Heart right ventricle (tissue), 16 donors: ENCODE measurements around the gene ETFRF1. TPM values are rescaled to one million over a fixed set of nuclear protein-coding genes. Genes with fewer than 3 reads are reported as not detected.

ENCODE experiments used
- ATAC-seq, 8 donors: fragments of 200-7000 bp; cut with Tn5 transposase; one replicate each; pipeline ENCODE4 v1.9.1; 2020; ENCODE audit warnings: mild to moderate bottlenecking in 8 of 8, moderate library complexity in 8 of 8, moderate number of reproducible peaks in 1 of 8
- DNase-seq, 2 donors: peaks; one replicate each; pipeline ENCODE4 v3.0.0-alpha.2; 2020
- H3K27ac ChIP-seq, 10 donors: fragments of 200-600 bp; sonication (generic) in 2 of 10; one replicate each; pipeline versions ENCODE4 v1.5.0 to v1.8.0; 2020 to 2022; ENCODE audit warnings: mild to moderate bottlenecking in 3 of 10
- H3K27me3 ChIP-seq, 7 donors: fragments of 200-600 bp; one replicate each; pipeline ENCODE4 v1.8.0; 2021 to 2022; ENCODE audit warnings: mild to moderate bottlenecking in 2 of 7
- H3K36me3 ChIP-seq, 9 donors: fragments of 200-600 bp; sonication (generic) in 1 of 9; one replicate each; pipeline versions ENCODE4 v1.5.0 to v1.8.0; 2020 to 2022; ENCODE audit warnings: mild to moderate bottlenecking in 2 of 9
- H3K4me1 ChIP-seq, 9 donors: fragments of 200-600 bp; sonication (generic) in 1 of 9; one replicate each; pipeline versions ENCODE4 v1.5.0 to v1.8.0; 2020 to 2022; ENCODE audit warnings: mild to moderate bottlenecking in 4 of 9
- H3K4me3 ChIP-seq, 10 donors: fragments of 200-600 bp; sonication (generic) in 2 of 10; one replicate each; pipeline versions ENCODE4 v1.5.0 to v1.8.0; 2020 to 2022; ENCODE audit warnings: mild to moderate bottlenecking in 7 of 10, moderate library complexity in 2 of 10
- H3K9me3 ChIP-seq, 11 donors: fragments of 200-600 bp in 10 of 11; sonication (generic) in 2 of 11; one replicate each; pipeline versions ENCODE4 v1.5.0 to v1.8.0; 2013 to 2022; ENCODE audit warnings: mild to moderate bottlenecking in 2 of 11, control low read depth in 1 of 11, moderate library complexity in 1 of 11
- WGBS, 2 donors: extraction: QIAGEN DNeasy Blood & Tissue Kit; methylation state at CpG; one replicate each; pipeline ENCODE4 v1.1.7; 2013; ENCODE audit warnings: inconsistent platforms in 1 of 2; 5-methylcytosine and 5-hydroxymethylcytosine counted together
- intact Hi-C, 10 donors: fragments of 100-400 bp; cut with DNase I; formaldehyde crosslinking; loops; one replicate each; pipeline versions ENCODE4 v1.11.1 to v1.14.2; 2022
- polyA plus RNA-seq, 2 donors: library from polyadenylated mRNA; stranded (reverse); fragments of 200-250 nt; gene quantifications; one replicate each; pipeline ENCODE4 v1.2.3, GENCODE V29; 2013
- total RNA-seq, 10 donors: library from RNA; stranded (reverse); fragmentation: NEBNext Ultra II Directional in 3 of 10; extraction: Animal tissue kit (Norgen Biotek cat#: 25700) in 3 of 10; gene quantifications; one replicate each; pipeline versions ENCODE4 v1.2.1 to v1.2.4, GENCODE V29; 2021 to 2023
- TF ChIP-seq, protein P1 (sequence below), 9 donors: fragments of 200-600 bp; sonication (generic) in 2 of 9; IDR thresholded peaks; one replicate each; pipeline versions ENCODE4 v1.5.0 to v1.8.0; 2021 to 2022; ENCODE audit warnings: antibody characterized with exemption in 9 of 9, mild to moderate bottlenecking in 5 of 9, moderate library complexity in 1 of 9
- donor health status: Arrhythmogenic right ventricular cardiomyopathy.
- donor health status: ischemic (EF 13 %, LVEDD 7.1; RV severe dilation, severe dysfunction).
- donor health status: healthy with polysubstance abuse.
- donor health status: DM: no; HTN: yes; CAD: no.
- donor health status: DM: no; HTN: no; CAD: no.
- donor health status: ischemic (EF 25% LVEDD 6.9; RV normal size, moderate dysfunction).
- donor health status: ischemic (EF 25% LVEDD 5.7; RV mildly dilated, moderate dysfunction).
- donor health status: healthy.
- donor health status: DM: yes; HTN: yes; CAD: no.
- donor health status: Ischemic cardiomyopathy.
- donor health status: ischemic (EF 35%, LVEDD 5.7; RV mildly dilated, moderate dysfunction).
- donor health status: nonischemic (EF 11% LVEDD 7.7; RV severe dilation, severe dysfunction).
- donor health status: DM: yes; HTN: yes; CAD: no.
- donor health status: PGD.
- donor health status: ischemic (EF 29% LVEDD 5.4; RV normal size, mild dysfunction).
- donor health status: nonischemic (EF 23%, LVEDD 6.1; RV moderate dilation, normal function).

The ETFRF1 gene
- total and polyA plus RNA-seq, 12 donors, result 28.1 to 67.6 (median 50.3) TPM

DNA sequence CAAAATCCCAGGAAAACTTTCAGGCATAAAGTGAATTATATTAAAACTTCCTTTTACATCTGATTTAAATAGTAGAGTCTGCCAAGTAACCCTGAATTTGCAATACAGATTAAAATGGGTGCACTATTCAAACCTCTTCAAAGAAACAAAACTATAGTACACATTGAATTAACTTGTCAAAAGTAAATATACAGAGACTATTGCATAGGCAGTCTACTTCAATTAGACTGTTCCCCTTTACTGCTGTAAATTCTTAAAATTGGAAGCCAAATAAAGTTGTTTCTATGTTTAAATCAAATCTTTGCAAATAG lies 48.6 kb downstream of the ETFRF1 start:
- peaks cover 0 to 42% (median 0%) of the 10 kb centered on the region in 9 donors for H3K36me3 ChIP-seq
- peaks cover 0 to 21% (median 2%) of the 10 kb centered on the region in 9 donors for H3K4me1 ChIP-seq
- no peak for DNase-seq
- no peaks in the 10 kb centered on the region for H3K9me3 ChIP-seq
- intact Hi-C loops, result no loop called here
- no peak overlapping the region for H3K4me3 ChIP-seq
- H3K27me3 ChIP-seq, result no peaks in the 10 kb centered on the region
- no peak overlapping the region for H3K27ac ChIP-seq
- TF ChIP-seq, protein P1, sequence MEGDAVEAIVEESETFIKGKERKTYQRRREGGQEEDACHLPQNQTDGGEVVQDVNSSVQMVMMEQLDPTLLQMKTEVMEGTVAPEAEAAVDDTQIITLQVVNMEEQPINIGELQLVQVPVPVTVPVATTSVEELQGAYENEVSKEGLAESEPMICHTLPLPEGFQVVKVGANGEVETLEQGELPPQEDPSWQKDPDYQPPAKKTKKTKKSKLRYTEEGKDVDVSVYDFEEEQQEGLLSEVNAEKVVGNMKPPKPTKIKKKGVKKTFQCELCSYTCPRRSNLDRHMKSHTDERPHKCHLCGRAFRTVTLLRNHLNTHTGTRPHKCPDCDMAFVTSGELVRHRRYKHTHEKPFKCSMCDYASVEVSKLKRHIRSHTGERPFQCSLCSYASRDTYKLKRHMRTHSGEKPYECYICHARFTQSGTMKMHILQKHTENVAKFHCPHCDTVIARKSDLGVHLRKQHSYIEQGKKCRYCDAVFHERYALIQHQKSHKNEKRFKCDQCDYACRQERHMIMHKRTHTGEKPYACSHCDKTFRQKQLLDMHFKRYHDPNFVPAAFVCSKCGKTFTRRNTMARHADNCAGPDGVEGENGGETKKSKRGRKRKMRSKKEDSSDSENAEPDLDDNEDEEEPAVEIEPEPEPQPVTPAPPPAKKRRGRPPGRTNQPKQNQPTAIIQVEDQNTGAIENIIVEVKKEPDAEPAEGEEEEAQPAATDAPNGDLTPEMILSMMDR (IDR thresholded peaks at IDR 0.05), result no peak
- no peak for ATAC-seq

- Histone ChIP-seq H3K4me1 (peaks cover 3 to 34% (median 14%) of the 10 kb centered on the region in 9 donors), H3K36me3 (peaks cover 0 to 34% (median 0%) of the 10 kb centered on the region in 9 donors), H3K9me3 (no peaks in the 10 kb centered on the region), H3K27ac (no peak overlapping the region), H3K27me3 (no peaks in the 10 kb centered on the region), H3K4me3 (no peak overlapping the region)
- TF ChIP-seq, protein P1 (IDR thresholded peaks at IDR 0.05), result no peak
- ATAC-seq, result no peak
- intact Hi-C loops, result loop anchor here in 2 of 10 donors (5.0 kb wide), 2 partner anchors 38 to 137 kb away; no protein-coding TSS in a partner anchor
- DNase-seq, result no peak
- WGBS, 2 donors, result 90 to 93% methylated on average over 6 of the region's 6 CpGs
Measured at GRCh38 chr12:25245491-25245890, 50.5 kb downstream of the ETFRF1 start.

DNA sequence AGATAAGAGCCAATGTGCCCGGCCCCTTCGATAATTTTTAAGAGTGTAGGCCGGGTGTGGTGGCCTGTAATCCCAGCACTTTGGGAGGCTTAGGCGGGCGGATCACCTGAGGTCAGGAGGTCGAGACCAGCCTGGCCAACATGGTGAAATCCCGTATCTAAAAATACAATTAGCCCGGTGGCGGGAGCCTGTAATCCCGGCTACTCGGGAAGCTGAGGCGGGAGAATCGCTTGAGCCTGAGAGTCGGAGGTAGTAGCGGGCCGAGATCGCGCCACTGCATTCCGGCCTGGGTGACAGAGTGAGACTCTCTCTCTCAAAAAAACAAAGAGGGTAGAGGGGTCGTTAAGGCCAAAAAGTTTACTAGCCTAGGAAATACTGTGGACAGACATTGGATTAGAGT lies 53.1 kb downstream of the ETFRF1 start:
- WGBS, 2 donors, result 95 to 96% methylated on average over 20 of the region's 20 CpGs
- no peak for DNase-seq
- H3K27ac ChIP-seq, result no peak overlapping the region
- TF ChIP-seq, protein P1 (IDR thresholded peaks at IDR 0.05), result no peak
- no peak overlapping the region for H3K4me3 ChIP-seq
- no peak for ATAC-seq
- no peaks in the 10 kb centered on the region for H3K9me3 ChIP-seq
- intact Hi-C loops, result loop anchor here in 2 of 10 donors (5.0 kb wide), 2 partner anchors 41 to 134 kb away; no protein-coding TSS in a partner anchor
- peaks cover 3 to 31% (median 15%) of the 10 kb centered on the region in 9 donors for H3K4me1 ChIP-seq
- H3K27me3 ChIP-seq, result no peaks in the 10 kb centered on the region
- peaks cover 0 to 30% (median 0%) of the 10 kb centered on the region in 9 donors for H3K36me3 ChIP-seq

GRCh38 chr12:25248732-25249131 lies 53.7 kb downstream of the ETFRF1 start:
- TF ChIP-seq, protein P1 (IDR thresholded peaks at IDR 0.05), result no peak
- no peaks in the 10 kb centered on the region for H3K27me3 ChIP-seq
- no peak for DNase-seq
- H3K9me3 ChIP-seq, result no peaks in the 10 kb centered on the region
- peaks cover 0 to 24% (median 0%) of the 10 kb centered on the region in 9 donors for H3K36me3 ChIP-seq
- intact Hi-C loops, result loop anchor here in 2 of 10 donors (5.0 kb wide), 2 partner anchors 41 to 134 kb away; no protein-coding TSS in a partner anchor
- WGBS, 2 donors, result 94 to 100% methylated on average over 1 of the region's 1 CpG
- no peak overlapping the region for H3K27ac ChIP-seq
- no peak for ATAC-seq
- H3K4me3 ChIP-seq, result no peak overlapping the region
- peaks cover 3 to 31% (median 15%) of the 10 kb centered on the region in 9 donors for H3K4me1 ChIP-seq
